Activated CD4-positive, alpha-beta memory T cell treated with anti-CD3 and anti-CD28 coated beads, Interleukin-2, amount 10 ng/mL, durations not matched to agents 7 days and 5 days (primary cell): ENCODE results near the gene PCNT. TPM values are rescaled to one million over a fixed set of nuclear protein-coding genes. Genes with fewer than 3 reads are reported as not detected.

Experiments
- CTCF ChIA-PET: fragments of 350-600 bp; sonication (Branson Sonifier 250); formaldehyde crosslinking; loops from one replicate; lab custom pipeline; 2021; ENCODE audit warnings: antibody characterized with exemption, inconsistent platforms; lab: Charles Lee
- POLR2A ChIA-PET: fragments of 350-600 bp; sonication (Branson Sonifier 250); formaldehyde crosslinking; loops from one replicate; lab custom pipeline; 2021; ENCODE audit warnings: antibody characterized with exemption; lab: Charles Lee
- DNase-seq: peaks from one replicate; pipeline ENCODE4 v3.0.0-alpha.2; 2020
- H3K27ac Mint-ChIP-seq: one replicate; pipeline ENCODE4 v1.8.0; 2021; ENCODE audit warnings: mild to moderate bottlenecking, mixed read lengths
- H3K27me3 Mint-ChIP-seq: one replicate; pipeline ENCODE4 v1.8.0; 2021; ENCODE audit warnings: mixed read lengths
- H3K36me3 Mint-ChIP-seq: one replicate; pipeline ENCODE4 v1.8.0; 2021; ENCODE audit warnings: low read depth, mixed read lengths
- H3K4me1 Mint-ChIP-seq: one replicate; pipeline ENCODE4 v1.8.0; 2021; ENCODE audit warnings: mixed read lengths
- H3K4me3 Mint-ChIP-seq: one replicate; pipeline ENCODE4 v1.8.0; 2021; ENCODE audit warnings: mild to moderate bottlenecking, mixed read lengths
- H3K9me3 Mint-ChIP-seq: one replicate; pipeline ENCODE4 v1.8.0; 2021; ENCODE audit warnings: mixed read lengths
- total RNA-seq, 2 experiments: library from RNA; stranded (reverse); gene quantifications; one replicate each; pipeline ENCODE4 v1.2.3, GENCODE V29; 2021

PCNT gene
- total RNA-seq, 2 experiments from 2014 or later = 63.7 to 63.9 TPM

DNA sequence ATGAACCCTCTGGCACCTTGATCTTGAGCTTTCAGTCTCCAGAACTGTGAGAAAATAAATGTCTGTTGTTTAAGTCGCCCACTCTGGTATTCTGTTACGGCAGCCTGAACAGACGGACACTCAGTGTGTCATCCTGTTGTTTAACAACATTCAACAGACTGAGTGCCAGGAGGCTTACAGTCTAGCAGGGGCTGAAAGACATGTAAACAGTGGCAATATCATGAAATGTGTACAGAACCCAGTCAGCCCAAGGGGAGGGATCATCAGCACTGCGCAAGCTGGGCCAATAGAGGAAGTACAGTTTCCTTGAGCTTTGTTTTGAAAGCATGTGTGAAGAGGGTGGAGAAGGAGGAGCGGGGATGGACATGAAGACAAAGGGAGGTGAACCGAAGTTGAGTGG lies 148.3 kb downstream of the PCNT start:
- peaks cover 27% of the 10 kb centered on the region for H3K4me1 Mint-ChIP-seq
- no peak overlapping the region for H3K4me3 Mint-ChIP-seq
- no peaks in the 10 kb centered on the region for H3K27me3 Mint-ChIP-seq
- no peaks in the 10 kb centered on the region for H3K9me3 Mint-ChIP-seq
- no peak overlapping the region for H3K27ac Mint-ChIP-seq
- ChIA-PET CTCF (interaction anchor here (1.2 to 1.4 kb wide), 2 partner anchors 10 to 28 kb away, joined by 3 to 4 read pairs; no protein-coding TSS in a partner anchor), POLR2A (interaction anchor here (0.9 to 2.1 kb wide), 6 partner anchors 9 to 28 kb away, joined by 3 to 11 read pairs (median 3); no protein-coding TSS in a partner anchor)
- H3K36me3 Mint-ChIP-seq = peaks cover 15% of the 10 kb centered on the region
- no peak for DNase-seq

DNA sequence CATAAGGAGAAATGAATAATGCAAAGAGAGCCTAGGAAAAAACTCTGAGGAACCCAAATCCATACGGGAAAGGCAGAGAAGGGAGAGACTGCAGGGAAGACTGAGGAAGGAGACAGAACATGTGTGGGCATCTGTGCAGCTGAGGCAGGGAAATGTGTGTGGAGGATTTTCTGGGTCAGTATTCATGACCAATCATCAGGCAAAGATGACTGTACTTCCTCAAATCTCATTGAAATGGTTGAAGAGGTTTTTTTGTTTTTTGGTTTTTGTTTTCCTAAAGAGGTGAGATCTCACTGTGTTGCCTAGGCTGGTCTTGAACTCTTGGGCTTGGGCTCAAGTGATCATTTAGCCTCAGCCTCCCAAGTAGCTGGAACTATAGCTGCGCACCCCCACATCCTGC lies 150.4 kb downstream of the PCNT start:
- H3K27me3 Mint-ChIP-seq = no peaks in the 10 kb centered on the region
- CTCF ChIA-PET = no interaction called here
- peak overlapping the region; percentile 11 for H3K27ac Mint-ChIP-seq
- no peak for DNase-seq
- H3K36me3 Mint-ChIP-seq = peaks cover 15% of the 10 kb centered on the region
- POLR2A ChIA-PET = interaction anchor here (1.5 kb wide), 1 partner anchor 17 kb away, joined by 3 read pairs; no protein-coding TSS in a partner anchor
- peaks cover 24% of the 10 kb centered on the region for H3K4me1 Mint-ChIP-seq
- no peak overlapping the region for H3K4me3 Mint-ChIP-seq
- no peaks in the 10 kb centered on the region for H3K9me3 Mint-ChIP-seq

DNA sequence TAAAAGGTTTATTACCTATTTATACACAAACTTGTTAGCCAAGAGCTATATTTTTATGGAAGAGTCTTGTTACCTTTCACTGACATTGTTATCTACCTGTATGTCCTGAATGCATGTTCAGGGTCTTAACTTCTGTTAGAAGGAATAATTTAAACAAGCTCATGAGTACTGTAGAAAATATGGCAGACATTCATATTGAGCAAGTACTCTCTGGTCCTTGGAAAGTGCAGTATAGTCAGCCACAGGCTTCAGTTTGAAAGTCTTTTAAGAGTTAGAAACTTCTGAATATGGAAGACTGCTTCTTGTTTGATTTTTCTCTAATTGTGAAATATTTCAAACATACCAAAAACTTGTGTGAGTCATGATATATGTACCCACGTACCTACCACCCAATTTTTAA lies 151.3 kb downstream of the PCNT start:
- Mint-ChIP-seq H3K27ac (no peak overlapping the region), H3K4me3 (no peak overlapping the region), H3K36me3 (peaks cover 15% of the 10 kb centered on the region), H3K9me3 (no peaks in the 10 kb centered on the region), H3K27me3 (no peaks in the 10 kb centered on the region), H3K4me1 (peaks cover 24% of the 10 kb centered on the region)
- ChIA-PET CTCF (interaction anchor here (0.6 kb wide), 1 partner anchor 170 kb away, joined by 5 read pairs; no protein-coding TSS in a partner anchor), POLR2A (interaction anchor here (1.5 kb wide), 1 partner anchor 18 kb away, joined by 3 read pairs; no protein-coding TSS in a partner anchor)
- no peak for DNase-seq

DNA sequence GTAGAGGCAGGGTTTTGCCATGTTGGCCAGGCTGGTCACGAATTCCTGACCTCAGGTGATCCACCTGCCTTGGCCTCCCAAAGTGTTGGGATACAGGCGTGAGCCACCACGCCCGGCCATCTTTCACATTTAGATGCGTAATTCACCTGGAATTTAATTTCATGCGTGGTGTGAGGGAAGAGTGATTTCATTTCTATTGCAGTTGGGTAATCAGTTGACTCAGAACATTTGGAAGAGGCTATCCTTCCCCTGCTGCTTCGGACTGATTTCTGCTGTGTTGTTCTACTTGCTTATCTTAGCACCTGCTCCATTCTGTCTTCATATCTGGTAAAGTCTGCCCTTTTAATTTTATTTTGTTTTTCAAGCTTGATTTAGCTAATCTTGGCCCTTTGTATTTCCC lies 153.8 kb downstream of the PCNT start:
- Mint-ChIP-seq H3K27ac (no peak overlapping the region), H3K4me3 (no peak overlapping the region), H3K27me3 (no peaks in the 10 kb centered on the region), H3K9me3 (no peaks in the 10 kb centered on the region), H3K4me1 (peaks cover 13% of the 10 kb centered on the region), H3K36me3 (peaks cover 24% of the 10 kb centered on the region)
- ChIA-PET CTCF (no interaction called here), POLR2A (no interaction called here)
- DNase-seq = no peak

DNA sequence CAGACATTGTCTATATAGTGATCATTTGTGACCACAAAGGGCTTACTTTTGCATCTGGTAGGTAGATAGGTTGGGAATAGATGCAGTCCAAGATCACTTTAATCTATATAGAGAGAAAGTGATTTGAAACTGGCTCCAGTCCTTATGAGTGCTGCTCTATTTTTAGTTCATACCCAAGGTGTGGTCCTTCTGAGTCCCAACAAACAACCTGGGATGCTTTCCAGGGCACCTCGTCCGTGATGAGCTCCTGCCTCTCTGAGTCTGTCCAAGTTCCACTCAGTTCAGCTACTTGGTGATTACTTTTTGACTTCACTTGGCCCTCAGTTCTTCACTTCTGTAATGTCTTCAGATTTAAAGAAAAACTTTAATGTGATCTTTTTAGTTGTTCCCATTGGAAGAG lies 155.0 kb downstream of the PCNT start:
- H3K4me1 Mint-ChIP-seq = peaks cover 23% of the 10 kb centered on the region

DNA sequence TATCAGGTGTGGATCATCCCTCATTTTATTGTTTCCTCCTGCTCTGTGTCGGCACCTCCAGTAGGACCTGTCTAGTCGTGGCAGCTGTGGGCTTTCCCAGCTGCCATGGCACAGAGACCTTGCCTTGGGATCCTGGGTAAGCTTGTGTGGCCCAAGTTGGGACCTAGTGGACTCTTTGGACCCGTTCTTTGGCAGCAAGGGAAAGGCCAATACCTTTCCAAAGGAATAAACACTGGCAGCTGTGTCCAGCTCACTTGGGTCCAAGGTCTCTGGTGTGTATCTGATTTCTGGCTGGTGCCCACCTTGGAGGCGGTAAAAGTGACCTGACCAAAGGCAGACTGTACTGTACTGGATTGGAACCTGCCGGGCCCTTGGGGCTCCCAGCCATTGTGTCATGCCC lies 156.5 kb downstream of the PCNT start:
- Mint-ChIP-seq H3K27me3 (no peaks in the 10 kb centered on the region), H3K36me3 (peaks cover 30% of the 10 kb centered on the region), H3K4me3 (no peak overlapping the region), H3K27ac (no peak overlapping the region), H3K9me3 (no peaks in the 10 kb centered on the region), H3K4me1 (peaks cover 18% of the 10 kb centered on the region)
- CTCF ChIA-PET = interaction anchor here (1.0 kb wide), 1 partner anchor 23 kb away, joined by 5 read pairs; no protein-coding TSS in a partner anchor
- POLR2A ChIA-PET = interaction anchor here (1.1 kb wide), 1 partner anchor 9 kb away, joined by 4 read pairs; no protein-coding TSS in a partner anchor
- no peak for DNase-seq

More for the DNA sequence above, 155.0 kb downstream of the PCNT start:
- Mint-ChIP-seq H3K36me3 (peaks cover 24% of the 10 kb centered on the region), H3K4me3 (no peak overlapping the region), H3K27me3 (no peaks in the 10 kb centered on the region), H3K9me3 (no peaks in the 10 kb centered on the region), H3K27ac (no peak overlapping the region)
- DNase-seq = no peak
- ChIA-PET POLR2A (no interaction called here), CTCF (interaction anchor here (1.0 kb wide), 1 partner anchor 13 kb away, joined by 3 read pairs; no protein-coding TSS in a partner anchor)

DNA sequence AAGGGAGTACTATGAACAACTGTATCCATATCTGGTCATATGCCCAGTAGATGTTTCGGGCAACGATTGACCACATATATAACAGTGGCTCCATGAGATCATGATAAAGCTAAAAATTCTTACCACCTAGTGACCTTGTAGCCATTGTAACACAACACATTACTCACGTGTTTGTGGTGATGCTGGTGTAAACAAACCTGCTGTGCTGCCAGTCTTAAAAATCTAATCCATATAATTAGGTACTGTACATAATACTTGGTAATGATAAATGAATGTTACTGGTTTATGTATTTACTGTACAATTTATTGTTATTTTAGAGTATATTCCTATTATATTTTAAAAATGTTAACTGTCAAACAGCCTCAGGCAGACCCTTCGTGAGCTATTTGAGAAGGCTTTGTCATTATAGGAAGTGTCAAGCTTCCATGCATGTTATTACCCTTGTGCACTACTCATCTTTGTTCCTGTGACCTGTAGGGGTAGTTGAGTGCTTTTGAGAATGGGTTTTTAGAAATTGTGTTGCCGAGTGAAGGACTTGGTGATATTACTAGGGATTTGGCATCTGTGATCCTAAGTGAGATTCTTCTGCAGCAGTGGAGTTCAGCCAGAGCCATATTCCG lies 158.4 kb downstream of the PCNT start:
- CTCF ChIA-PET = interaction anchor here (1.2 to 1.5 kb wide), 2 partner anchors 13 to 50 kb away, joined by 3 to 4 read pairs; no protein-coding TSS in a partner anchor
- Mint-ChIP-seq H3K27me3 (no peaks in the 10 kb centered on the region), H3K9me3 (no peaks in the 10 kb centered on the region), H3K27ac (no peak overlapping the region), H3K4me1 (peaks cover 18% of the 10 kb centered on the region), H3K36me3 (peaks cover 32% of the 10 kb centered on the region), H3K4me3 (no peak overlapping the region)
- POLR2A ChIA-PET = interaction anchor here (1.7 to 2.2 kb wide), 2 partner anchors 18 to 24 kb away, joined by 8 to 9 read pairs; partner anchors contain the start of gene DIP2A
- no peak for DNase-seq

DNA sequence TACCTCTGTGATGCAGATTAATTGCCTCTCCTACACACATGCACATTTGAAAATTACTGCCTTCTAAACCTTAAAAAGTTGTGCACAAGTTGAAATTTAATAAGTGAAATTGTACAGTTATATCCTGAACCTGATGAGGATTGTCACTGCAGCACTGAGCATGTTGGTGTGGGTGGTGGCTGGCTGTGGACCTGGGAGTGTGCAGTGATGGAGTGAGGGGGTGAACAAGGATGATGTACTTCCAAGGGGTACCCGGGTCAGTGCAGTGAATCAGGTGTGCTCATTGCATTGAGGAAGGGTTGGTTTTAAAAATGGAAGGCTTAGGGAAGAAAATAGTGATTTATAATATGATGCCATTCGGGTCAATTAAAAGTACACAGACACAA lies 158.9 kb downstream of the PCNT start:
- CTCF ChIA-PET = interaction anchor here (1.2 to 1.5 kb wide), 2 partner anchors 14 to 49 kb away, joined by 3 to 4 read pairs; no protein-coding TSS in a partner anchor
- no peak overlapping the region for H3K27ac Mint-ChIP-seq

DNA sequence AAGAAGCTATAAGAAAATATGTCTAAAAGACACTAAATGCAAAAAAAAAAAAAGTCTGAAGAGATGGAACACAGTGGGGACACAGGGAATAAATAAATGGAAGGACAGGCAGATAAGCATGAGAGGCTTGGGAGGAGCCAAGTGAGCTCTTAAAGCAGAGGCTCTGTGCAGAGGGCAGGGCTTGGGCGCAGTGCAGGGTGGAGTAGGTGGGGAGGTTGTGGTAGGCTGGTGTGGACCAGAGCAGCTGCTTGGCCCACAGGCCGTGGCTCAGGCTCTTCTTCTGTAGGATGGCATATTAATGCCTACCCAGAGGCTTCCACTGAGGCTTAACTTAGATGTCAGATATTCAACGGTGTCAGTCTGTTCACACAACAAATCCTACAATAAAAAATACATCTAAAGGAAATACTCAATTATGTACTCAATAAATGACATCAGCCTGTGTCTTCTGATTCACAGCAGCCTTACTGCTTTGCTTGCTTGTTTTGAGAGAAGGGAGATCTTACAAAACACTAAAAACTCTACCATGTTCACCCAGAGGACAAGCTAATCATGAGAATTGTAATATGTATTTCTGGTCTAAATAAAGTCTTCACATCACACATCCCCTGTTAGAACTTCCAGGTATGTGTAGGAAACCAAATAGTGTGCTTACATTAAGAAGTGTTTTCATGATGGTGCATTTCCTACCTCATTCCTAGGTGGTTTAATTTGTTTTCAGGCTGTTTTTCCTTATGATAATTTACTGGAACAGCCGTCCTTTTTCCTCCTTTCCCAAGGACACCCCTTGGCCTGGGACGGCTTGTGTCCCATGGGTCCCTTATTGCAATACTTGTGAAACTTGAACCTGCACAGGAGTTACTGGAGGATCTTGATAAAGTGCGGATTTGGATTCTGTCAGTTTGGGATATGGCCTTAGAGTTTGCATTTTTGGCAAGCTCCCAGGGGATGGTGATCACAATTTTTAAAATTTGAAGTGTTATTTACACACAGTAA lies 159.6 kb downstream of the PCNT start:
- ChIA-PET CTCF (interaction anchor here (0.8 to 1.5 kb wide), 3 partner anchors 15 to 48 kb away, joined by 3 to 4 read pairs (median 3); no protein-coding TSS in a partner anchor), POLR2A (interaction anchor here (1.0 to 2.2 kb wide), 3 partner anchors 12 to 25 kb away, joined by 3 to 9 read pairs (median 8); partner anchors contain the start of gene DIP2A)
- Mint-ChIP-seq H3K27me3 (no peaks in the 10 kb centered on the region), H3K4me1 (peaks cover 18% of the 10 kb centered on the region), H3K27ac (peak overlapping the region; percentile 28), H3K9me3 (no peaks in the 10 kb centered on the region), H3K36me3 (peaks cover 26% of the 10 kb centered on the region), H3K4me3 (no peak overlapping the region)
- no peak for DNase-seq

More for the DNA sequence above, 158.9 kb downstream of the PCNT start:
- Mint-ChIP-seq H3K27me3 (no peaks in the 10 kb centered on the region), H3K36me3 (peaks cover 29% of the 10 kb centered on the region), H3K4me1 (peaks cover 18% of the 10 kb centered on the region), H3K4me3 (no peak overlapping the region), H3K9me3 (no peaks in the 10 kb centered on the region)
- POLR2A ChIA-PET = interaction anchor here (1.0 to 2.2 kb wide), 3 partner anchors 11 to 25 kb away, joined by 3 to 9 read pairs (median 8); partner anchors contain the start of gene DIP2A
- DNase-seq = no peak

DNA sequence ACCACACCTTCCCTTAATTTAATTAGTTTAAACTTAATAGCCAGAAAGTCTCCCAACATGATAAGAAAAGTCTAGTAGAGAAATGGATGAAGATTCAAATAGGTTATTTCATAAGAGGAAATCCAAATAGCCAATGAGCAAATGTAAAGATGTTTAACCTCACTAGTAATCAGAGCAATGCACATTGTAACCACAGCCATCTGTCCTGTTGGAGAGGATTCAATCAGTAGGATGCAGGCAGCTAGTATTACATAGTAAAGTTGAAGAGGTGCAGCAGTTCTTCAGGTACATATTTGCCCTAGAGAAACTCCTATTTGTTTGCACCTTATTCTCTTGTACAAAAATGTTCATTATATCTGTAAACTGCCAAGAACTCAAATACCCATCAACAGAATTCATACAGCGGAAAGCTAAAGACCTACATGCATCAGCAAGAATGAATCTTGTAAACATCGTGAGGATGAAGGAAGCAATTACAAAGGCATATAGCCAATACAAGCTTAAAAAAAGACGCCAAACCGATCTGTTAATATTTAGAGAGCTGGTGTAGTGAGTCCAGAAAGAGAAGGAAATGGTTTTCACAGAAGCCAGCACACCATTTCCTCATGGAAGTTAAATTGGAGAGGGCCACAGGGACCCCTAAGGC lies 162.6 kb downstream of the PCNT start:
- CTCF ChIA-PET = no interaction called here
- Mint-ChIP-seq H3K4me3 (no peak overlapping the region), H3K36me3 (peaks cover 26% of the 10 kb centered on the region), H3K27ac (no peak overlapping the region), H3K9me3 (no peaks in the 10 kb centered on the region), H3K27me3 (no peaks in the 10 kb centered on the region), H3K4me1 (peaks cover 18% of the 10 kb centered on the region)
- no peak for DNase-seq
- POLR2A ChIA-PET = no interaction called here

DNA sequence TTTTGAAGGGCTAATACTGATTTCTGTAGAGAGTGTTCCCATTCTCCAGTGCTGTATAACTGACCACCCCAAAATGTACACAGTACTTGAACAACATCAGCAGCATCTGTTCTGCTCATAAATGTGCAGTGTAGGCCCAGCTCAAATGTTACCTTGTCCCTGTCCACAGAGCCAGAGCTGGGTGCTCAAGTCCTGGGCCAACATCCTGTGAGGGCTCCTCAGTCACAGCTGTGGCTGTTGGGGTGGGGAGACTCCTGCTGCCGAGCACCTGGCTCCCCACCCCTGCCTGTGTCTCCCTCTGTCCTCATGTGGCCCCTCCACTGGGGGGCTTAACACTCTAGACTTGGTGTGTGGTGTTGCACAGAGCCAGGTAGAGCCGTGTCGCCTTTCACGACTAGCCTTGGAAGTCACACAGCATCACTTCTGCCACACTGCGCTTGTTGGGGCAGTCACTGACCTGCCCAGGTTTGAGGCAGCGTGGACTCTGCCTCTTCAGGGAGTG lies 165.3 kb downstream of the PCNT start:
- Mint-ChIP-seq H3K36me3 (peaks cover 51% of the 10 kb centered on the region), H3K27me3 (no peaks in the 10 kb centered on the region), H3K4me1 (peaks cover 2% of the 10 kb centered on the region), H3K9me3 (no peaks in the 10 kb centered on the region), H3K27ac (no peak overlapping the region), H3K4me3 (no peak overlapping the region)
- POLR2A ChIA-PET = no interaction called here
- CTCF ChIA-PET = no interaction called here
- no peak for DNase-seq

DNA sequence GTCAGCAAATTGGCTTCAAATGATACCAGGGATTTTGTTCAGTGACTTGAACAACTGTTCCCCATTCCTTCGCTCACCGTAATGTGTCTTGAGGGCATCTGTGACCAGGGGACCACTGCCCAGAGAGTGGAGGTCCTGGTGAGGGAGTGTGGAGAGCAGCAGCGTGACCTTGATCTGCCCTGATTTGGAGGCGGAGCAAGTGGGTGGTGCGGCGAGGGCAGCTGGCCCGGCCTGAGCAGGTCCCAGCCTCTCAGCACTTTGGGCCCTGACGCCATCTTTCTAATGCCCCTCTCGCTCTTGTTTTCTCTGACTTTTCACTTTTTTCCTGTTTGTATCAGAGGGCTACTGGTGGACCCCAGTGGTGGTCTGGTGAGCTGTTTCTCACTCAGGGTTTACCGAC lies 165.8 kb downstream of the PCNT start:
- DNase-seq = no peak
- CTCF ChIA-PET = interaction anchor here (0.8 kb wide), 1 partner anchor 147 kb away, joined by 3 read pairs; no protein-coding TSS in a partner anchor
- Mint-ChIP-seq H3K27ac (no peak overlapping the region), H3K36me3 (peaks cover 57% of the 10 kb centered on the region), H3K4me1 (peaks cover 2% of the 10 kb centered on the region), H3K9me3 (no peaks in the 10 kb centered on the region), H3K4me3 (no peak overlapping the region), H3K27me3 (no peaks in the 10 kb centered on the region)
- POLR2A ChIA-PET = no interaction called here
